DND-41 (cell line): ENCODE results near the gene PSAP.

Source experiments
- ATAC-seq: fragments of 200-7000 bp; cut with Tn5 transposase; 3 replicates; pipeline ENCODE4 v1.9.1; 2021; ENCODE audit warnings: low read depth; ENCODE audit not compliant: insufficient read depth
- DNase-seq: peaks from one replicate; pipeline ENCODE4 v3.0.0-alpha.2; 2020
- H2AFZ ChIP-seq: 2 replicates; pipeline ENCODE4 v1.6.0; 2012; ENCODE audit warnings: low read depth, low read length
- H3K27ac ChIP-seq: 2 replicates; pipeline ENCODE4 v1.5.1; 2012; ENCODE audit warnings: low read length, inconsistent platforms
- H3K27me3 ChIP-seq: fragments of 200-600 bp; sonication (generic); 2 replicates; pipeline ENCODE4 v1.6.0; 2012; ENCODE audit warnings: low read length, mild to moderate bottlenecking, inconsistent platforms; ENCODE audit not compliant: insufficient read depth, poor library complexity
- H3K36me3 ChIP-seq: 2 replicates; pipeline ENCODE4 v1.5.1; 2012; ENCODE audit warnings: low read length, inconsistent platforms; ENCODE audit not compliant: insufficient read depth
- H3K4me1 ChIP-seq: 2 replicates; pipeline ENCODE4 v1.5.1; 2012; ENCODE audit warnings: mild to moderate bottlenecking, low read length; ENCODE audit not compliant: insufficient read depth
- H3K4me2 ChIP-seq: 2 replicates; pipeline ENCODE4 v1.6.0; 2012; ENCODE audit warnings: mild to moderate bottlenecking, moderate library complexity, low read length, inconsistent platforms; ENCODE audit not compliant: insufficient read depth
- H3K4me3 ChIP-seq, 2 experiments: fragments of 200-600 bp in 1 of 2; shearing (Covaris generic) in 1 of 2; 2 replicates each; pipeline ENCODE4 v1.5.1; 2012 to 2016; ENCODE audit warnings: inconsistent platforms in 2 of 2, low read length in 2 of 2, mild to moderate bottlenecking in 2 of 2, low read depth in 1 of 2, moderate library complexity in 1 of 2
- H3K79me2 ChIP-seq: 2 replicates; pipeline ENCODE4 v1.6.0; 2012; ENCODE audit warnings: low read length, inconsistent platforms; ENCODE audit not compliant: insufficient read depth
- H3K9ac ChIP-seq: 2 replicates; pipeline ENCODE4 v1.6.0; 2012; ENCODE audit warnings: low read depth, mild to moderate bottlenecking, inconsistent platforms, low read length, moderate library complexity
- H3K9me3 ChIP-seq: 2 replicates; pipeline ENCODE4 v1.5.1; 2012; ENCODE audit warnings: low read length, moderate library complexity, mild to moderate bottlenecking, inconsistent platforms; ENCODE audit not compliant: insufficient read depth, severe bottlenecking
- H4K20me1 ChIP-seq: 2 replicates; pipeline ENCODE4 v1.6.0; 2012; ENCODE audit warnings: low read length; ENCODE audit not compliant: insufficient read depth
- CTCF ChIP-seq: IDR thresholded peaks from 2 replicates; pipeline ENCODE4 v1.5.1; 2012; ENCODE audit warnings: borderline replicate concordance, low read length, moderate library complexity, mild to moderate bottlenecking; ENCODE audit not compliant: poor library complexity, severe bottlenecking; ENCODE audit errors: extremely low read depth
- EZH2 ChIP-seq: IDR thresholded peaks from 3 replicates; pipeline ENCODE4 v1.6.1; 2012; ENCODE audit warnings: borderline replicate concordance, low read depth, mild to moderate bottlenecking, moderate library complexity, low read length, inconsistent platforms; ENCODE audit not compliant: severe bottlenecking

PSAP gene

GRCh38 chr10:71888623-71889387 is 37.8 kb upstream of the PSAP start:
- Histone ChIP-seq H3K79me2 (peaks cover 27% of the 10 kb centered on the region), H2AFZ (peak overlapping the region; percentile 77)
- peak; percentile 91 for ATAC-seq

GRCh38 chr10:71888248-71888622 is 37.2 kb upstream of the PSAP start:
- DNase-seq = no peak
- no peaks in the 10 kb centered on the region for H3K36me3 ChIP-seq
- no peak for TF ChIP-seq CTCF
- no peak for TF ChIP-seq EZH2
- no peaks in the 10 kb centered on the region for H3K9me3 ChIP-seq
- H2AFZ ChIP-seq = peak overlapping the region; percentile 77
- H4K20me1 ChIP-seq = no peaks in the 10 kb centered on the region
- peak overlapping the region; percentile 96 for H3K27ac ChIP-seq
- H3K4me1 ChIP-seq = peaks cover 40% of the 10 kb centered on the region
- peaks cover 27% of the 10 kb centered on the region for H3K79me2 ChIP-seq
- peak overlapping the region; percentile 73 for H3K4me2 ChIP-seq
- H3K9ac ChIP-seq = peak overlapping the region; percentile 80
- no peaks in the 10 kb centered on the region for H3K27me3 ChIP-seq
- no peak for ATAC-seq
- peak overlapping the region; percentile 39 to 65; a peak in 3 of 4 replicates for H3K4me3 ChIP-seq

More at GRCh38 chr10:71888623-71889387, 37.8 kb upstream of the PSAP start:
- TF ChIP-seq CTCF (peak; percentile 49), EZH2 (no peak)
- H3K4me2 ChIP-seq = peak overlapping the region; percentile 73
- H3K27me3 ChIP-seq = no peaks in the 10 kb centered on the region
- H3K4me3 ChIP-seq = peak overlapping the region; percentile 39 to 65
- peaks cover 36% of the 10 kb centered on the region for H3K4me1 ChIP-seq
- H3K36me3 ChIP-seq = no peaks in the 10 kb centered on the region
- H4K20me1 ChIP-seq = no peaks in the 10 kb centered on the region
- H3K27ac ChIP-seq = peak overlapping the region; percentile 96
- no peaks in the 10 kb centered on the region for H3K9me3 ChIP-seq
- peak; percentile 91 for DNase-seq
- peak overlapping the region; percentile 80 for H3K9ac ChIP-seq

GRCh38 chr10:71887743-71888142 is 36.7 kb upstream of the PSAP start:
- Histone ChIP-seq H3K9me3 (no peaks in the 10 kb centered on the region), H4K20me1 (no peaks in the 10 kb centered on the region), H3K9ac (peak overlapping the region; percentile 80), H2AFZ (no peak overlapping the region), H3K36me3 (no peaks in the 10 kb centered on the region), H3K4me2 (peak overlapping the region; percentile 73), H3K4me1 (peaks cover 45% of the 10 kb centered on the region), H3K4me3 (peak overlapping the region; percentile 39 to 65; a peak in 3 of 4 replicates), H3K27me3 (no peaks in the 10 kb centered on the region), H3K79me2 (peaks cover 27% of the 10 kb centered on the region), H3K27ac (peak overlapping the region; percentile 96)
- no peak for TF ChIP-seq CTCF
- no peak for TF ChIP-seq EZH2
- DNase-seq (peak; percentile 45), ATAC-seq (0 out of 3 replicates have a peak, but pooled peaks have one; percentile 13)
